Measurements from ENCODE around the gene ELOVL2. TPM values are rescaled to one million over a fixed set of nuclear protein-coding genes. Genes with fewer than 3 reads are reported as not detected.
"Not testable (repeated sequence)": the region's sequence is repeated elsewhere in the genome, so short reads cannot be mapped to it uniquely, and the experiment has no call there.

ELOVL2 gene
- under 1 TPM; 0.23 to 0.38 TPM for total RNA-seq
- long read RNA-seq, donor 1, result 0 reads
- long read RNA-seq, donor 2, result 0 reads

DNA sequence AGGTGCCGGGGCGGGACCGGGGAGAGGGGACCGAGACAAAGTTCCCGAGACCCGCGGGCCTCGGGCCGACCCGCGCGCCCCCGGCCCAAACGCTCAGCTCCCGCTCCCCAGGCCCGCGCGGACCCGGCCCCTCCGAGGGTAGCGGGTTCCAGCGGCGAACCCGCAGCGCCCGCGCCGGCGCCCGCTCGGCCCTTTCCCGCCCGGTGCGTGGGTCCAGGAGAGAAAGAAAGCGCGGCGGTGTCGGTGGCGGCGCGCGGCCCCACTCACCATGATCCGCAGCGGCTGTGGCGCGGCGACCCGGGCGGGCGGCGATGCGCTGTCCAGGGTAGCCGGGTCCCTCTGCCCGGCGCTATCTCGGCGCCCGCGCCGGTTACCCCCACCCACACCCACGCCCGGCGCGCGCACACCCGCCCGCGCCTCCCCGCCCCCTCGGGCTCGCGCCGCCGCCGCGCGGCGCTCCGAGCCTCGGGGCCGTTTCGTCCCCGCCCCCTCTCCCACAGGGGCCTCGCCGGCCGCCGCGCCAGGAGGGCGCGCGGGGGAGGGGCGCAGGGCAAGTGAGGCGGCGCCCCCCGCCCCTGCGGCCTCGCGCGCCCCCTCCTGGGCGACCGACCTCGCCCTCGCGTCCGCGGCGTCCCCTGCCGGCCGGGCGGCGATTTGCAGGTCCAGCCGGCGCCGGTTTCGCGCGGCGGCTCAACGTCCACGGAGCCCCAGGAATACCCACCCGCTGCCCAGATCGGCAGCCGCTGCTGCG is at the start of gene ELOVL2:
Gene ELOVL2 (minus strand): TSS at position 345 of the 751 bp plus-strand sequence. CDS start 75 bp downstream, at position 270.
- intact Hi-C loops (cut with DNase I), result no loop called here
- DNase-seq (ENCODE audit: low spot score), result no peak

GRCh38 chr6:11093376-11093625 is 49.2 kb upstream of the ELOVL2 start:
- DNase-seq (ENCODE audit: low spot score), result peak; percentile 85
- intact Hi-C loops (cut with DNase I), result no loop called here

GRCh38 chr6:11092668-11093375 is 48.7 kb upstream of the ELOVL2 start:
- DNase-seq (ENCODE audit: low spot score), result no peak
- intact Hi-C loops (cut with DNase I), result no loop called here

GRCh38 chr6:11091141-11091540 is 47.0 kb upstream of the ELOVL2 start:
- DNase-seq (ENCODE audit: low spot score); intact Hi-C loops (cut with DNase I): not testable (repeated sequence)

GRCh38 chr6:11089695-11090094 is 45.6 kb upstream of the ELOVL2 start:
- DNase-seq (ENCODE audit: low spot score), result no peak
- intact Hi-C loops (cut with DNase I), result no loop called here

DNA sequence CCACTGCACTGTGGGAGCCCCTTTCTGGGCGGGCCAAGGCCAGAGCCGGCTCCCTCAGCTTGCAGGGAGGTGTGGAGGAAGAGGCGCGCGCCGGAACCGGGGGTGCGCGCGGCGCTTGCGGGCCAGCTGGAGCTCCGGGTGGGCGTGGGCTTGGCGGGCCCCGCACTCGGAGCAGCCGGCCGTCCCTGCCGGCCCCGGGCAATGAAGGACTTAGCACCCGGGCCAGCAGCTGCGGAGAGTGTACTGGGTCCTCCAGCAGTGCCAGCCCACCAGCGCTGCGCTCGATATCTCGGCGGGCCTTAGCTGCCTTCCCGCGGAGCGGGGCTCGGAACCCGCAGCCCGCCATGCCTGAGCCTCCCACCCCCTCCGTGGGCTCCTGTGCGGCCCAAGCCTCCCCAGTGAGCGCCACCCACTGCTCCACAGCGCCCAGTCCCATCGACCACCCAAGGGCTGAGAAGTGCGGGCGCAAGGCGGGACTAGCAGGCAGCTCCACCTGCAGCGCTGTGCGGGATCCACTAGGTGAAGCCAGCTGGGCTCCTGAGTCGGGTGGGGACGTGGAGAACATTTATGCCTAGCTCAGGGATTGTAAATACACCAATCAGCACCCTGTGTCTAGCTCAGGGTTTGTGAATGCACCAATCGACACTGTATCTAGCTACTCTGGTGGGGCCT is 43.2 kb upstream of the ELOVL2 start:
- intact Hi-C loops (cut with DNase I); DNase-seq (ENCODE audit: low spot score): not testable (repeated sequence)

- intact Hi-C loops (cut with DNase I), result no loop called here
- no peak for DNase-seq (ENCODE audit: low spot score)
These were observed 41.8 kb upstream of the ELOVL2 start for GRCh38 chr6:11085758-11086435.

DNA sequence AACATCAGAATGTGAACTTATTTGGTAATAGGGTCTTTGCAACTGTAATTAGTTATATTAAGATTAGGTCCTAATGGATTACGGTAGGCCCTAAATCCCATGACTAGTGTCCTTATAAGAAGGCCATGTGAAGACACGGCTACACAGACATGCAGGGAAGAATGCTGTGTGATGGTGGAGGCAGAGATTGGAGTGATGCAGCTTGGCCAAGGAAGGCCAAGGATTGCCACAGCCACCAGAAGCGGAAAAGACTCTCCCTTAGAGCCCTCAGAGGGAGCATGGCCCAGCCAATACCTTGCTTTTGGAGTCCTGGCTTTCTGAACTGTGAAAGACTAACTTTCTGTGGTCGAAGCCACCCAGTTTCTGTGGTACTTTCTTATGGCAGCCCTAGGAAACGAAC is 39.9 kb upstream of the ELOVL2 start:
- DNase-seq (ENCODE audit: low spot score), result no peak
- intact Hi-C loops (cut with DNase I), result no loop called here

DNA sequence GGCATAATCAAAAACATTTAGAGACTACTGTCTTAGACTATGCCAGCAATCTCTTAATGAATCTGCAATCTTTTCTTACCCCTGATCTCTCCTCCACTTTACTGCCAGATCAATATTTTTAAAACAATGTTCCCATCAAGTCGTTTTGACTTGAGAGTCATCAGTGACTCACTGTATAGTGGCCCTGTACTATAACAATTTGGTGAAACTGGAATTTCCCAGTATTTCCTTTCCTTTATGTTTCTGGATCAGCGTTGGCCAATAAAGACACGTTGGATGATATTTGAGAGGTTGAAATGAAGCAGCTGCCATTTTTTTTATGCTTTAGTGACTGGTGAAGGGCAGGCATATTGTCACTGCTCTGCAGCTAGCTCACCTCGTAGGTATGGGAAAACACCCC is 39.4 kb upstream of the ELOVL2 start:
- DNase-seq (ENCODE audit: low spot score), result no peak
- intact Hi-C loops (cut with DNase I), result no loop called here

- DNase-seq (ENCODE audit: low spot score), result no peak
- intact Hi-C loops (cut with DNase I), result no loop called here
These were observed 36.2 kb upstream of the ELOVL2 start for GRCh38 chr6:11080296-11080695.

GRCh38 chr6:11078266-11078665 is 34.2 kb upstream of the ELOVL2 start:
- intact Hi-C loops (cut with DNase I), result no loop called here
- DNase-seq (ENCODE audit: low spot score), result no peak

- DNase-seq (ENCODE audit: low spot score), result no peak
- intact Hi-C loops (cut with DNase I), result no loop called here
These were observed 32.4 kb upstream of the ELOVL2 start for GRCh38 chr6:11076540-11076939.

DNA sequence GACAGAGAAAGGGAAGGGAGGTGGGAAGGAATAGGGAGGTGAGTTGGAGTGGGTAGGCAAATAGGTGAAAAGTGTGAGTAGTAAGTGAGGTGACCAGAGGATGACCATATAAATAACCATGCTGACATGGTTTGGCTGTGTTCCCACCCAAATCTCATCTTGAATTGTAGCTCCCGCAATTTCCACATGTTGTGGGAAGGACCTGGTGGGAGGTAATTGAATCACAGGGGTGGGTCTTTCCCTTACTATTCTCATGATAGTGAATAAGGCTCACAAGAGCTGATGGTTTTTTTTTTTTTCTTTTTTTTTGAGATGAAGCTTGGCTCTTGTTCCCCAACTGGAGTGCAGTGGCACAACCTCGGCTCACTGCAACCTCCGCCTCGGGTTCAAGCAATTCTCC is 28.0 kb upstream of the ELOVL2 start:
- intact Hi-C loops (cut with DNase I), result no loop called here
- DNase-seq (ENCODE audit: low spot score), result no peak

DNA sequence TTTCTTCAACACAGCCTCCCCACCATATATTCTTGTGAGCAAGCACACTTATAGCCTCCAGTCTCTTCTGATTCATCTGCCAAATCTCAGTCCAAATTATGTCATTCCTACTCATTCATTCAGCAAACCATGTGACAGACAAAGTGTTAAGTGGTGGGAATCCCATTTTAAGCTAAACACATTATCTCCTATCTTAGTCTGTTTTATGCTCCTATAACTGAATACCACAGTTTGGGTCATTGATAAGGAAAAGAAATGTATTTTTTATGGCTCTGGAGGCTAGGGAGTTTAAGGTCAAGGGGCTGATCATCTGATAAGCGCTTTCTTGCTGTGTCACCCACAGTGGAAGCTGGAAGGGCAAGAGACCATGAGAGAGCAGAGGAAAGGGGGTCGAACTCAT is 25.7 kb upstream of the ELOVL2 start:
- intact Hi-C loops (cut with DNase I), result no loop called here

DNA sequence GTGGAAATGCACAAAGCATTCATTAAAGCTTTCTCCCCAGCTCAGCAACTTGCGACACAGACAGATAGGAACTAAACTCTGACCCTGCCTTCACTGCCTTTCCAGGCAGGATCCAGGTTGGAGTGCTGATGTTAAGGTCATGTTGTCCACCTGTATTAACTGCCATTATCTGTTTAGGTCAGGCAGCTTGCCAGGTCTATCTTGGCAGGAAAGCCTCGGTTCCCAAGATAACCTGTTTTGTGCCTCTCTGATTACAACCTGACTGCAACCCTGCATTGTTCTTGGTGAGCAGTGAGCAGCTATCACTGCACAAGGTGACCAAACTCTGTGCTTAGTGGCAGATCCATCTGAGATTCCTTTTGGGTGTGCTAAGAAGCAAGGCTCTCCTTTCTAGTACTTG is 23.2 kb upstream of the ELOVL2 start:
- no peak for DNase-seq (ENCODE audit: low spot score)
- intact Hi-C loops (cut with DNase I), result no loop called here

More for the DNA sequence above, 25.7 kb upstream of the ELOVL2 start:
- no peak for DNase-seq (ENCODE audit: low spot score)

GRCh38 chr6:11066505-11067347 is 22.6 kb upstream of the ELOVL2 start:
- DNase-seq (ENCODE audit: low spot score), result no peak
- intact Hi-C loops (cut with DNase I), result no loop called here

- intact Hi-C loops (cut with DNase I), result no loop called here
- DNase-seq (ENCODE audit: low spot score), result no peak
These were observed 21.5 kb upstream of the ELOVL2 start for GRCh38 chr6:11065436-11066202.

DNA sequence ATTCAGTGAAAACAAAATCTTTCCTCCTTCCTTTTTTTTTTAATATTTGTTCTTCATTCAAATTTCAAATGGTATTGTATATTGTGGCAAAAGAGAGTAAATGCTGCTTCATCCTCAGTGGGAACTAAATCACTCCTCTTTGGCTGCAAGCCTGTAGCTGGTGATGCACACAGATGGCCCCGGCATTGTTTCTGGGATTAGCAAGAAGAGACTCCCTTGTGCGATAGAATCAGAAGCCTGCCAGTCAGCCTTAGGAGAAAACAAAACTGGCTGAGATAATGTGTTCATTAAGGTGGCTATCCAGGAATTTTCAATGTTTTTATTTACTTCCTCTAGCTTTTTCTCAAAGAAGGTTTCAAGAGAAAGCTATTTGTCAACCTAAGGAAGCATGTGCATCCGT is 20.7 kb upstream of the ELOVL2 start:
- intact Hi-C loops (cut with DNase I), result no loop called here
- DNase-seq (ENCODE audit: low spot score), result no peak

Data from posterior vena cava (tissue), 2 donors.